Thoracic aorta (tissue), 2 donors: Measurements from ENCODE around the gene FAM184A. TPM values are rescaled to one million over a fixed set of nuclear protein-coding genes. Genes with fewer than 3 reads are reported as not detected.

ENCODE experiments used
- ATAC-seq: fragments of 150-250 bp; one replicate; pipeline ENCODE4 v1.8.0; 2017; ENCODE audit warnings: low read depth; ENCODE audit not compliant: insufficient number of reproducible peaks, low FRiP score
- DNase-seq: peaks from one replicate; pipeline ENCODE4 v3.0.0-alpha.2; 2020; ENCODE audit warnings: low spot score
- H3K27ac ChIP-seq, 2 donors: fragments of 200-600 bp; sonication (generic); 1 replicate in 1 of 2; 2 replicates in 1 of 2; pipeline ENCODE4 v1.5.1; 2016; ENCODE audit warnings: mild to moderate bottlenecking in 2 of 2, moderate library complexity in 2 of 2
- H3K27me3 ChIP-seq: fragments of 200-600 bp; sonication (generic); replicated peaks from 2 replicates; pipeline ENCODE4 v1.6.0; 2016; ENCODE audit warnings: mild to moderate bottlenecking; ENCODE audit not compliant: insufficient read depth
- H3K36me3 ChIP-seq: fragments of 200-600 bp; sonication (generic); one replicate; pipeline ENCODE4 v1.5.1; 2016
- H3K4me1 ChIP-seq, 2 donors: fragments of 200-600 bp; sonication (generic); 1 replicate in 1 of 2; 2 replicates in 1 of 2; pipeline versions ENCODE4 v1.5.1 to v1.6.0; 2016; ENCODE audit warnings: low read depth in 2 of 2, mild to moderate bottlenecking in 1 of 2; ENCODE audit not compliant: control insufficient read depth in 1 of 2
- H3K4me3 ChIP-seq: fragments of 200-600 bp; sonication (generic); 2 replicates; pipeline ENCODE4 v1.5.1; 2016; ENCODE audit warnings: mild to moderate bottlenecking
- H3K9me3 ChIP-seq: fragments of 200-600 bp; sonication (generic); 2 replicates; pipeline ENCODE4 v1.5.1; 2016
- CTCF ChIP-seq: fragments of 200-600 bp; sonication (generic); IDR thresholded peaks from one replicate; pipeline ENCODE4 v1.5.1; 2019; ENCODE audit warnings: antibody characterized with exemption
- total RNA-seq, 2 donors: library from RNA; depleted of rRNA; stranded (reverse); fragments of >200 nt; gene quantifications; one replicate each; pipeline versions ENCODE4 v1.1.0 to v1.2.3, GENCODE V29; 2016

Gene FAM184A
- total RNA-seq, 2 donors from 2014 or later: 0.54 to 7.5 TPM

GRCh38 chr6:119040636-119041035, 37.8 kb downstream of the FAM184A start:
- ATAC-seq (no peak), DNase-seq (no peak)
- H3K9me3 ChIP-seq: no peaks in the 10 kb centered on the region
- TF ChIP-seq CTCF: no peak
- H3K4me3 ChIP-seq: no peak overlapping the region
- H3K4me1 ChIP-seq: no peaks in the 10 kb centered on the region
- H3K27ac ChIP-seq: no peak overlapping the region
- H3K36me3 ChIP-seq: no peaks in the 10 kb centered on the region
- no peaks in the 10 kb centered on the region for H3K27me3 ChIP-seq

GRCh38 chr6:119040229-119040628, 38.2 kb downstream of the FAM184A start:
- no peak overlapping the region for H3K27ac ChIP-seq
- H3K27me3 ChIP-seq: no peaks in the 10 kb centered on the region
- TF ChIP-seq CTCF: no peak
- no peaks in the 10 kb centered on the region for H3K36me3 ChIP-seq
- H3K4me3 ChIP-seq: no peak overlapping the region
- no peaks in the 10 kb centered on the region for H3K9me3 ChIP-seq
- DNase-seq: no peak
- peaks cover 0 to 1% of the 10 kb centered on the region in 2 donors for H3K4me1 ChIP-seq
- ATAC-seq: no peak

- DNase-seq: no peak
- peaks cover 0 to 5% of the 10 kb centered on the region in 2 donors for H3K4me1 ChIP-seq
- no peaks in the 10 kb centered on the region for H3K27me3 ChIP-seq
- no peaks in the 10 kb centered on the region for H3K36me3 ChIP-seq
- no peak for ATAC-seq
- no peaks in the 10 kb centered on the region for H3K9me3 ChIP-seq
- no peak overlapping the region for H3K27ac ChIP-seq
- H3K4me3 ChIP-seq: no peak overlapping the region
- no peak for TF ChIP-seq CTCF
These were observed 40.4 kb downstream of the FAM184A start for GRCh38 chr6:119037941-119038623.

- H3K27me3 ChIP-seq: no peaks in the 10 kb centered on the region
- no peak for DNase-seq
- peaks cover 0 to 5% of the 10 kb centered on the region in 2 donors for H3K4me1 ChIP-seq
- H3K9me3 ChIP-seq: no peaks in the 10 kb centered on the region
- TF ChIP-seq CTCF: no peak
- H3K4me3 ChIP-seq: no peak overlapping the region
- H3K27ac ChIP-seq: no peak overlapping the region
- ATAC-seq: no peak
- no peaks in the 10 kb centered on the region for H3K36me3 ChIP-seq
These were observed 41.2 kb downstream of the FAM184A start for GRCh38 chr6:119037264-119037663.

GRCh38 chr6:119036081-119036480, 42.4 kb downstream of the FAM184A start:
- no peak for ATAC-seq
- Histone ChIP-seq H3K4me1 (peaks cover 0 to 5% of the 10 kb centered on the region in 2 donors), H3K4me3 (no peak overlapping the region), H3K27me3 (no peaks in the 10 kb centered on the region), H3K36me3 (no peaks in the 10 kb centered on the region), H3K9me3 (no peaks in the 10 kb centered on the region), H3K27ac (no peak overlapping the region)
- no peak for TF ChIP-seq CTCF
- DNase-seq: no peak
